HepG2 (cell line): ENCODE results near the gene SMPD3. TPM values are rescaled to one million over a fixed set of nuclear protein-coding genes. Genes with fewer than 3 reads are reported as not detected.

Experiments used
- ATAC-seq: fragments of 200-7000 bp; cut with Tn5 transposase; 3 replicates; pipeline ENCODE4 v1.9.1; 2020; ENCODE audit warnings: mild to moderate bottlenecking, moderate library complexity
- BruUV-seq: library from RNA; stranded (reverse); fragments of 400-500 nt; replicated peaks from 2 replicates; lab custom pipeline; 2021; lab: Mats Ljungman, UMichigan
- CTCF ChIA-PET: fragments of 300-600 bp; formaldehyde crosslinking; extraction: SDS; loops from one replicate; lab custom pipeline; 2021; ENCODE audit warnings: low total read pairs, inconsistent platforms, low intra/inter-chr PET ratio; lab: Yijun Ruan, JAX
- POLR2A ChIA-PET: fragments of 350-600 bp; sonication (Branson Sonifier 250); formaldehyde crosslinking; loops from one replicate; lab custom pipeline; 2020; ENCODE audit warnings: antibody characterized with exemption, inconsistent platforms; lab: Yijun Ruan, JAX
- DNase-seq: peaks from one replicate; pipeline ENCODE4 v3.0.0-alpha.2; 2015; ENCODE audit warnings: low spot score
- FAIRE-seq: peaks from 3 replicates; lab custom pipeline; 2011; peaks lifted over from hg19 to GRCh38; lab: Jason Lieb, UNC
- H2AFZ ChIP-seq: one replicate; pipeline ENCODE4 v1.6.1; 2011; ENCODE audit warnings: low read length, inconsistent platforms
- H3K27ac ChIP-seq: fragments of 300-600 bp; 3 replicates; pipeline ENCODE4 v1.8.0; 2011; ENCODE audit warnings: mixed run types, mild to moderate bottlenecking, mixed read lengths, low read length, inconsistent platforms; ENCODE audit not compliant: insufficient read depth; ENCODE audit errors: extremely low read length
- H3K27me3 ChIP-seq, 2 experiments: fragments of 200-600 bp in 1 of 2; 2 replicates in 1 of 2; 3 replicates in 1 of 2; pipeline versions ENCODE4 v1.6.0 to v1.8.0; 2011; ENCODE audit warnings: low read length in 2 of 2, mild to moderate bottlenecking in 2 of 2, moderate library complexity in 2 of 2, inconsistent platforms in 1 of 2; ENCODE audit not compliant: insufficient read depth in 2 of 2, control insufficient read depth in 1 of 2
- H3K36me3 ChIP-seq, 2 experiments: fragments of 200-600 bp in 1 of 2; replicated peaks in 1 of 2; 2 replicates in 1 of 2; 3 replicates in 1 of 2; pipeline versions ENCODE4 v1.5.1 to v1.8.0; 2011; ENCODE audit warnings: low read length in 2 of 2, inconsistent platforms in 1 of 2; ENCODE audit not compliant: insufficient read depth in 2 of 2, control insufficient read depth in 1 of 2
- H3K4me1 ChIP-seq: 2 replicates; pipeline ENCODE4 v1.5.1; 2012; ENCODE audit warnings: low read length, inconsistent platforms; ENCODE audit not compliant: insufficient read depth
- H3K4me2 ChIP-seq: 2 replicates; pipeline ENCODE4 v1.6.0; 2011; ENCODE audit warnings: low read depth, low read length, inconsistent platforms
- H3K4me3 ChIP-seq, 3 experiments: fragments of 200-600 bp in 1 of 3; sonication (generic), shearing (Covaris generic) in 1 of 3; replicated peaks in 1 of 3; 2 replicates each; pipeline ENCODE4 v1.5.1; 2011 to 2016; ENCODE audit warnings: low read length in 3 of 3, inconsistent platforms in 2 of 3, low read depth in 2 of 3, mild to moderate bottlenecking in 2 of 3, control low read depth in 1 of 3, mixed read lengths in 1 of 3; ENCODE audit not compliant: insufficient read depth in 1 of 3
- H3K79me2 ChIP-seq: one replicate; pipeline ENCODE4 v1.6.1; 2011; ENCODE audit warnings: low read length, inconsistent platforms; ENCODE audit not compliant: insufficient read depth
- H3K9ac ChIP-seq: 2 replicates; pipeline ENCODE4 v1.6.0; 2011; ENCODE audit warnings: mild to moderate bottlenecking, low read depth, low read length, inconsistent platforms; ENCODE audit not compliant: insufficient read depth
- H3K9me3 ChIP-seq: 2 replicates; pipeline ENCODE4 v1.5.1; 2012; ENCODE audit warnings: mild to moderate bottlenecking, low read length
- H4K20me1 ChIP-seq: 2 replicates; pipeline ENCODE4 v1.6.0; 2011; ENCODE audit warnings: inconsistent platforms, mild to moderate bottlenecking, low read length, moderate library complexity; ENCODE audit not compliant: insufficient read depth
- MTF2 ChIP-seq: sonication (generic); formaldehyde crosslinking; IDR thresholded peaks from 2 replicates; pipeline ENCODE4 v1.5.0; 2020; ENCODE audit warnings: missing genetic modification reagents, borderline replicate concordance
- TRAFD1 ChIP-seq: sonication (generic); formaldehyde crosslinking; IDR thresholded peaks from 2 replicates; pipeline ENCODE4 v1.5.1; 2020; ENCODE audit warnings: missing genetic modification reagents, mild to moderate bottlenecking, borderline replicate concordance
- ZFP91 ChIP-seq: sonication (generic); formaldehyde crosslinking; IDR thresholded peaks from 2 replicates; pipeline ENCODE4 v1.9.0; 2022; ENCODE audit warnings: missing genetic modification reagents, mild to moderate bottlenecking, borderline replicate concordance
- ZNF225 ChIP-seq: sonication (generic); formaldehyde crosslinking; IDR thresholded peaks from 2 replicates; pipeline ENCODE4 v1.4.0; 2020; ENCODE audit warnings: mild to moderate bottlenecking, missing genetic modification reagents
- ZNF512B ChIP-seq: sonication (generic); formaldehyde crosslinking; IDR thresholded peaks from 2 replicates; pipeline ENCODE4 v1.5.1; 2020; ENCODE audit warnings: missing genetic modification reagents, mild to moderate bottlenecking, borderline replicate concordance
- ZNF619 ChIP-seq: sonication (generic); formaldehyde crosslinking; IDR thresholded peaks from 2 replicates; pipeline ENCODE4 v1.4.0; 2020; ENCODE audit warnings: mild to moderate bottlenecking, missing genetic modification reagents
- ZNF784 ChIP-seq: sonication (generic); formaldehyde crosslinking; IDR thresholded peaks from 2 replicates; pipeline ENCODE4 v1.5.1; 2020; ENCODE audit warnings: missing genetic modification reagents, mild to moderate bottlenecking, borderline replicate concordance
- WGBS: methylation state at CpG from one replicate; pipeline ENCODE4 v1.1.6; 2017; ENCODE audit warnings: low lambda C conversion rate; 5-methylcytosine and 5-hydroxymethylcytosine counted together
- in situ Hi-C: cut with HindIII; loops from 2 replicates; pipeline ENCODE4 v1.10.0; 2017; ENCODE audit warnings: low pct_unique_long_range_greater_than_20kb; ENCODE audit not compliant: extremely low pct_ligation_motif_present
- intact Hi-C: fragments of 100-400 bp; cut with micrococcal nuclease; formaldehyde crosslinking; loops from one replicate; pipeline ENCODE4 v1.10.0; 2022; ENCODE audit not compliant: unreplicated experiment
- polyA plus RNA-seq, 8 experiments: library from polyadenylated mRNA; depleted of rRNA in 3 of 8; stranded (reverse) in 7 of 8; unstranded in 1 of 8; fragments of >200 nt; fragmentation: Illumina TruSeq in 4 of 8; extraction: Trizol in 4 of 8; gene quantifications; 2 replicates each; pipeline versions ENCODE4 v1.2.1 to v1.2.3, GENCODE V29; 2011 to 2016; ENCODE audit warnings: low read depth in 4 of 8, missing spikeins in 1 of 8, mixed read lengths in 1 of 8; ENCODE audit not compliant: insufficient read depth in 1 of 8
- total RNA-seq, 5 experiments: library from RNA; depleted of rRNA; stranded (reverse); fragments of >200 nt; fragmentation: Illumina TruSeq; extraction: Trizol; gene quantifications; 2 replicates each; pipeline ENCODE4 v1.2.3, GENCODE V29; 2016; ENCODE audit warnings: low read depth in 1 of 5

SMPD3 gene
- total and polyA plus RNA-seq, 2 of the 13 experiments (the other 11 are each of a cell fraction or from before 2014, with no cell fraction given): 0.07 to 0.32 TPM

GRCh38 chr16:68367030-68367429, 81.3 kb downstream of the SMPD3 start (continued):
- TF ChIP-seq TRAFD1 (CRISPR knock-in tag) (0 out of 2 replicates have a peak, but pooled peaks have one; percentile 44), MTF2 (CRISPR knock-in tag) (no peak)

GRCh38 chr16:68366062-68366461, 82.2 kb downstream of the SMPD3 start:
- DNase-seq: no peak
- Histone ChIP-seq H3K36me3 (no peaks in the 10 kb centered on the region), H3K27ac (no peak overlapping the region), H3K4me1 (peaks cover 38% of the 10 kb centered on the region), H3K4me2 (no peak overlapping the region)
- TF ChIP-seq ZFP91: no peak
- TF ChIP-seq ZNF225 (CRISPR knock-in tag): 0 out of 2 replicates have a peak, but pooled peaks have one; percentile 17
- TF ChIP-seq ZNF619 (CRISPR knock-in tag): 0 out of 2 replicates have a peak, but pooled peaks have one; percentile 34
- no peak for TF ChIP-seq ZNF784 (CRISPR knock-in tag)
- no peak for TF ChIP-seq ZNF512B (CRISPR knock-in tag)
- TF ChIP-seq, all 625 proteins: peak for 2
- in situ Hi-C loops (no loop called here), intact Hi-C loops (no loop called here)
- Histone ChIP-seq H3K27me3 (peaks cover 6 to 53% of the 10 kb centered on the region in 2 experiments), H2AFZ (no peak overlapping the region), H3K4me3 (no peak overlapping the region), H3K79me2 (no peaks in the 10 kb centered on the region), H4K20me1 (no peaks in the 10 kb centered on the region), H3K9ac (no peak overlapping the region), H3K9me3 (no peaks in the 10 kb centered on the region)
- WGBS: 35% methylated on average over 8 of the region's 8 CpGs
- POLR2A ChIA-PET: no interaction called here
- FAIRE-seq (no peak), ATAC-seq (no peak)
- CTCF ChIA-PET: no interaction called here
- BruUV-seq: no TSS peak
